Kidney (tissue), 14 donors: Measurements from ENCODE around the gene ANKRD27. TPM values are rescaled to one million over a fixed set of nuclear protein-coding genes. Genes with fewer than 3 reads are reported as not detected.
"Not testable (repeated sequence)": the region's sequence is repeated elsewhere in the genome, so short reads cannot be mapped to it uniquely, and the experiment has no call there.

ENCODE experiments used
- DNase-seq, 5 donors: peaks; one replicate each; pipeline ENCODE4 v3.0.0-alpha.2; 2013 to 2020
- FAIRE-seq: peaks from 2 replicates; lab custom pipeline; 2012; peaks lifted over from hg19 to GRCh38; lab: Jason Lieb, UNC
- H3K27ac ChIP-seq, 2 donors: one replicate each; pipeline ENCODE4 v1.7.0; 2013; ENCODE audit warnings: low read depth in 2 of 2, low read length in 2 of 2, inconsistent platforms in 1 of 2
- H3K27me3 ChIP-seq: one replicate; pipeline ENCODE4 v1.7.1; 2013; ENCODE audit warnings: low read length, inconsistent platforms; ENCODE audit not compliant: control insufficient read depth, insufficient read depth
- H3K36me3 ChIP-seq, 3 donors: one replicate each; pipeline versions ENCODE4 v1.7.0 to v1.7.1; 2013; ENCODE audit warnings: low read length in 3 of 3, control low read depth in 1 of 3, inconsistent platforms in 1 of 3; ENCODE audit not compliant: insufficient read depth in 3 of 3, control insufficient read depth in 2 of 3
- H3K4me1 ChIP-seq, 3 donors: one replicate each; pipeline versions ENCODE4 v1.7.0 to v1.7.1; 2013; ENCODE audit warnings: low read length in 3 of 3, inconsistent platforms in 1 of 3, low read depth in 1 of 3; ENCODE audit not compliant: control insufficient read depth in 2 of 3, insufficient read depth in 2 of 3
- H3K4me3 ChIP-seq, 3 donors: one replicate each; pipeline versions ENCODE4 v1.7.0 to v1.8.1; 2013; ENCODE audit warnings: low read length in 3 of 3, control low read depth in 1 of 3, inconsistent platforms in 1 of 3
- H3K9ac ChIP-seq, 3 donors: one replicate each; pipeline versions ENCODE4 v1.7.0 to v1.7.1; 2013; ENCODE audit warnings: low read length in 3 of 3, control low read depth in 1 of 3, inconsistent platforms in 1 of 3
- H3K9me3 ChIP-seq, 3 donors: one replicate each; pipeline versions ENCODE4 v1.7.0 to v1.7.1; 2013; ENCODE audit warnings: low read length in 3 of 3, control low read depth in 1 of 3, inconsistent platforms in 1 of 3; ENCODE audit not compliant: control insufficient read depth in 2 of 3, insufficient read depth in 1 of 3
- CTCF ChIP-seq: IDR thresholded peaks from 3 replicates; pipeline ENCODE4 v1.5.1; 2012; ENCODE audit warnings: mild to moderate bottlenecking, moderate library complexity, borderline replicate concordance; ENCODE audit not compliant: insufficient read depth; ENCODE audit errors: extremely low read depth
- intact Hi-C: fragments of 100-400 bp; cut with DNase I; formaldehyde crosslinking; loops from one replicate; pipeline ENCODE4 v1.11.1; 2022
- polyA plus RNA-seq: library from polyadenylated mRNA; stranded (reverse); fragments of 350-450 nt; fragmentation: Illumina TruSeq; extraction: RNeasy Lipid Tissue Mini Kit (QIAGEN cat#74804); gene quantifications from one replicate; pipeline ENCODE4 v1.2.3, GENCODE V29; 2014; ENCODE audit warnings: low read depth, low replicate concordance; ENCODE audit not compliant: insufficient read depth
- total RNA-seq: library from RNA; stranded (reverse); fragmentation: NEBNext Ultra II Directional; extraction: Animal tissue kit (Norgen Biotek cat#: 25700); gene quantifications from one replicate; pipeline ENCODE4 v1.2.1, GENCODE V29; 2021
- donor health status: control.
- donor health status: control.
- donor health status: control.
- donor health status: control.
- donor health status: control.
- donor health status: DM: yes; HTN: yes; CAD: no.
- donor health status: Normal renal cell carcinoma (clear cell type).

ANKRD27 gene
- total and polyA plus RNA-seq, 2 donors from 2014 or later, result 9.3 to 29.8 TPM

GRCh38 chr19:32711747-32712146 is 36.8 kb upstream of the ANKRD27 start:
- no peaks in the 10 kb centered on the region for H3K4me1 ChIP-seq
- DNase-seq (no peak), FAIRE-seq (no peak)
- no peak overlapping the region for H3K9ac ChIP-seq
- H3K27me3 ChIP-seq, result no peaks in the 10 kb centered on the region
- peaks cover 0 to 4% (median 0%) of the 10 kb centered on the region in 3 donors for H3K36me3 ChIP-seq
- H3K4me3 ChIP-seq, result no peak overlapping the region
- H3K27ac ChIP-seq, result no peak overlapping the region
- intact Hi-C loops, result no loop called here
- no peaks in the 10 kb centered on the region for H3K9me3 ChIP-seq
- TF ChIP-seq CTCF, result no peak

GRCh38 chr19:32709032-32709431 is 34.1 kb upstream of the ANKRD27 start:
- H3K9me3 ChIP-seq, result no peaks in the 10 kb centered on the region
- H3K9ac ChIP-seq, result no peak overlapping the region
- H3K4me1 ChIP-seq, result no peaks in the 10 kb centered on the region
- FAIRE-seq (no peak), DNase-seq (no peak)
- no peak for TF ChIP-seq CTCF
- intact Hi-C loops, result no loop called here
- H3K36me3 ChIP-seq, result peaks cover 0 to 4% (median 0%) of the 10 kb centered on the region in 3 donors
- no peak overlapping the region for H3K4me3 ChIP-seq
- no peaks in the 10 kb centered on the region for H3K27me3 ChIP-seq
- H3K27ac ChIP-seq, result no peak overlapping the region

- no peak for TF ChIP-seq CTCF
- intact Hi-C loops, result no loop called here
- no peaks in the 10 kb centered on the region for H3K4me1 ChIP-seq
- H3K9me3 ChIP-seq, result no peaks in the 10 kb centered on the region
- peak in 1 of 5 donors; percentile 7 for DNase-seq
- no peak for FAIRE-seq
- H3K27ac ChIP-seq, result no peak overlapping the region
- H3K27me3 ChIP-seq, result no peaks in the 10 kb centered on the region
- H3K9ac ChIP-seq, result no peak overlapping the region
- H3K36me3 ChIP-seq, result peaks cover 0 to 4% (median 0%) of the 10 kb centered on the region in 3 donors
- no peak overlapping the region for H3K4me3 ChIP-seq
These were observed 33.5 kb upstream of the ANKRD27 start for GRCh38 chr19:32708457-32708856.

- H3K4me3 ChIP-seq, FAIRE-seq, H3K4me1 ChIP-seq, H3K27ac ChIP-seq, H3K9me3 ChIP-seq, intact Hi-C loops, DNase-seq, H3K27me3 ChIP-seq, H3K36me3 ChIP-seq, H3K9ac ChIP-seq: not testable (repeated sequence)
These were observed 29.0 kb upstream of the ANKRD27 start for GRCh38 chr19:32704006-32704405.
